ENCODE results near the gene SETD7.
"Not testable (repeated sequence)": the region's sequence is repeated elsewhere in the genome, so short reads cannot be mapped to it uniquely, and the experiment has no call there.

The SETD7 gene

GRCh38 chr4:139508581-139509237 is 47.3 kb downstream of the SETD7 start:
- DNase-seq, result no peak

- no peak for DNase-seq
Measured at GRCh38 chr4:139506774-139507173, 49.2 kb downstream of the SETD7 start.

GRCh38 chr4:139503622-139504166 is 52.3 kb downstream of the SETD7 start:
- no peak for DNase-seq

- DNase-seq, result no peak
Measured at GRCh38 chr4:139501927-139502899, 53.8 kb downstream of the SETD7 start.

- no peak for DNase-seq
Measured at GRCh38 chr4:139501527-139501926, 54.5 kb downstream of the SETD7 start.

GRCh38 chr4:139501117-139501516 is 54.9 kb downstream of the SETD7 start:
- no peak for DNase-seq

GRCh38 chr4:139499186-139499585 is 56.8 kb downstream of the SETD7 start:
- no peak for DNase-seq

- no peak for DNase-seq
Measured at GRCh38 chr4:139493176-139493575, 62.8 kb downstream of the SETD7 start.

GRCh38 chr4:139492429-139492828 is 63.6 kb downstream of the SETD7 start:
- DNase-seq, result no peak

- DNase-seq, result no peak
Measured at GRCh38 chr4:139489638-139490037, 66.4 kb downstream of the SETD7 start.

GRCh38 chr4:139488442-139488841 is 67.6 kb downstream of the SETD7 start:
- DNase-seq, result no peak

- peak; percentile 94 for DNase-seq
Measured at GRCh38 chr4:139484783-139485311, 71.2 kb downstream of the SETD7 start.

GRCh38 chr4:139483000-139483399 is 73.0 kb downstream of the SETD7 start:
- DNase-seq, result no peak

GRCh38 chr4:139481465-139481864 is 74.6 kb downstream of the SETD7 start:
- DNase-seq, result no peak

- no peak for DNase-seq
Measured at GRCh38 chr4:139476363-139476762, 79.7 kb downstream of the SETD7 start.

- no peak for DNase-seq
Measured at GRCh38 chr4:139472852-139473251, 83.2 kb downstream of the SETD7 start.

GRCh38 chr4:139470997-139471665 is 84.9 kb downstream of the SETD7 start:
- DNase-seq, result peak; percentile 37

- DNase-seq, result no peak
Measured at GRCh38 chr4:139470295-139470694, 85.7 kb downstream of the SETD7 start.

- DNase-seq, result no peak
Measured at GRCh38 chr4:139469869-139470268, 86.2 kb downstream of the SETD7 start.

GRCh38 chr4:139469216-139469615 is 86.8 kb downstream of the SETD7 start:
- DNase-seq, result no peak

GRCh38 chr4:139468756-139469155 is 87.3 kb downstream of the SETD7 start:
- not testable (repeated sequence) for DNase-seq

- no peak for DNase-seq
Measured at GRCh38 chr4:139465922-139466321, 90.1 kb downstream of the SETD7 start.

- DNase-seq, result not testable (repeated sequence)
Measured at GRCh38 chr4:139464512-139464911, 91.5 kb downstream of the SETD7 start.
